MCF 10A (cell line): ENCODE results near the gene GFI1B. TPM values are rescaled to one million over a fixed set of nuclear protein-coding genes. Genes with fewer than 3 reads are reported as not detected.

Experiments
- BruUV-seq: library from RNA; stranded (reverse); fragments of 400-500 nt; replicated peaks from 2 replicates; lab custom pipeline; 2021; lab: Mats Ljungman, UMichigan
- CTCF ChIA-PET: fragments of 300-600 bp; sonication (Branson Sonifier 250); formaldehyde crosslinking; extraction: SDS; loops from one replicate; lab custom pipeline; 2021; ENCODE audit warnings: antibody characterized with exemption, inconsistent platforms; lab: Yijun Ruan, JAX
- POLR2A ChIA-PET: fragments of 300-600, 350-650 bp; sonication (Branson Sonifier 250); formaldehyde crosslinking; extraction: SDS; loops from one replicate; lab custom pipeline; 2020; ENCODE audit warnings: antibody characterized with exemption, inconsistent platforms; lab: Yijun Ruan, JAX
- DNase-seq: peaks from one replicate; pipeline ENCODE4 v3.0.0-alpha.2; 2018; ENCODE audit not compliant: unreplicated experiment
- H3K27ac Mint-ChIP-seq: one replicate; pipeline ENCODE4 v1.8.0; 2022; ENCODE audit warnings: mild to moderate bottlenecking, low read depth, mixed read lengths; ENCODE audit not compliant: unreplicated experiment
- H3K27me3 Mint-ChIP-seq: one replicate; pipeline ENCODE4 v1.8.0; 2022; ENCODE audit warnings: mixed read lengths; ENCODE audit not compliant: insufficient read depth, unreplicated experiment
- H3K36me3 Mint-ChIP-seq: one replicate; pipeline ENCODE4 v1.8.0; 2022; ENCODE audit warnings: mild to moderate bottlenecking, moderate library complexity, mixed read lengths; ENCODE audit not compliant: insufficient read depth, unreplicated experiment
- H3K4me1 Mint-ChIP-seq: one replicate; pipeline ENCODE4 v1.8.0; 2022; ENCODE audit warnings: mixed read lengths; ENCODE audit not compliant: insufficient read depth, unreplicated experiment
- H3K4me3 Mint-ChIP-seq: one replicate; pipeline ENCODE4 v1.8.0; 2022; ENCODE audit warnings: mild to moderate bottlenecking, moderate library complexity, mixed read lengths; ENCODE audit not compliant: unreplicated experiment
- H3K9me3 Mint-ChIP-seq: one replicate; pipeline ENCODE4 v1.8.0; 2022; ENCODE audit warnings: mixed read lengths; ENCODE audit not compliant: unreplicated experiment
- intact Hi-C: fragments of 100-400 bp; cut with micrococcal nuclease; formaldehyde crosslinking; loops from 2 replicates; pipeline ENCODE4 v1.14.1; 2022
- total RNA-seq: library from RNA; stranded (reverse); gene quantifications from 2 replicates; pipeline ENCODE4 v1.2.3, GENCODE V29; 2022
- TF ChIP-seq, protein P1 (sequence below): fragments of 200-600 bp; IDR thresholded peaks from one replicate; pipeline ENCODE4 v1.8.0; 2022; ENCODE audit warnings: antibody characterized with exemption, mild to moderate bottlenecking; ENCODE audit not compliant: unreplicated experiment

Gene GFI1B
- total RNA-seq, 1 experiment from 2014 or later: not detected

DNA sequence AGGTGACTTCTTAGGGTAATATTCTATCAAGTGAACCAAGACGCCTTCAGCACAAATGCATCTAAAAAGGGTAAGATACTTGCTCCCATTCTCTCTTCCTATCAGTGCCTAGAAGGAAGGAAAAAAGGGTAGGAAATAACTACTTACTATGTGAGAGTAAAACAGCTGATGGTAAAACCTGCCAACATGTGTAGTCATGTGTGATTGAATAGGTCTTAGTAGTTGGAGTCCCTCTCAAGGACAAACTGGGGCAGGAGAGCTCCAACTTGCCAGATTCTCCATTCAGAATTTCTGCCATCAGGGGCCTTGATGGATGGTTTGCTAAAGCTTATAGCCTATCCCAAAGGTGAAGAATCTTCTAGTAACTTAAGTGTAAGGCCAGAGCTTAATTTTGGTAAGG, 39.3 kb upstream of the GFI1B start:
- POLR2A ChIA-PET: no interaction called here
- H3K9me3 Mint-ChIP-seq: no peaks in the 10 kb centered on the region

DNA sequence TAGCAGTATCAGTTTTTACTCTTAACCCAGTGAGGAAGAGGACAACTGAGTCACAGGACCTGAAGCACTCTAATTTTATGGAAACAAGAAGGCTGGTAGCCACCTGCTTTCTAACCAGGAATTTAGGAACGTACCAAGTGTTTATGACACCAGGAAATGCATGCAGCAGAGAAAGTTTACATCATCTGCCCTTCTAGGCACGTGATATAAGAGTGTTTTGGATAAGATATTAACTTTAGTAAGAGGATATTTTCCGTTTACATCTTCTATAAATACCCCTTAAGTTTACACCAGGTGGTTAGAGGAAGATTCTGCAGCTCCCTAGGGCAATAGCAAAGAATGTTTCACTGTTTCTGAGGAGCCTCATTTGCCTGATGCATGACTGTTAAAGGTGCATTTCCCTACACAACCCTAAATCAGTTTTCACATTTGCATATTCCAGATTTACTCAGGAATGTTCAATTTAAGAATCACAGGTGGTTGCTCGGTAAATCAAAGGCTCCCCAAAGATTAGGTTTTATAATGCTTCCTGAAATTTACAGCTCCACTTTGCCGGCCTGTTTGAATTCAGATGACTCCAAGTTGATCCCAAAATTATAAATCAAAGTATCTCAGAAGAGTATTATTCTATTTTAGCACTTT, 35.8 kb upstream of the GFI1B start:
- H3K36me3 Mint-ChIP-seq: peaks cover 17% of the 10 kb centered on the region
- no peaks in the 10 kb centered on the region for H3K27me3 Mint-ChIP-seq
- intact Hi-C loops: no loop called here
- TF ChIP-seq, protein P1, sequence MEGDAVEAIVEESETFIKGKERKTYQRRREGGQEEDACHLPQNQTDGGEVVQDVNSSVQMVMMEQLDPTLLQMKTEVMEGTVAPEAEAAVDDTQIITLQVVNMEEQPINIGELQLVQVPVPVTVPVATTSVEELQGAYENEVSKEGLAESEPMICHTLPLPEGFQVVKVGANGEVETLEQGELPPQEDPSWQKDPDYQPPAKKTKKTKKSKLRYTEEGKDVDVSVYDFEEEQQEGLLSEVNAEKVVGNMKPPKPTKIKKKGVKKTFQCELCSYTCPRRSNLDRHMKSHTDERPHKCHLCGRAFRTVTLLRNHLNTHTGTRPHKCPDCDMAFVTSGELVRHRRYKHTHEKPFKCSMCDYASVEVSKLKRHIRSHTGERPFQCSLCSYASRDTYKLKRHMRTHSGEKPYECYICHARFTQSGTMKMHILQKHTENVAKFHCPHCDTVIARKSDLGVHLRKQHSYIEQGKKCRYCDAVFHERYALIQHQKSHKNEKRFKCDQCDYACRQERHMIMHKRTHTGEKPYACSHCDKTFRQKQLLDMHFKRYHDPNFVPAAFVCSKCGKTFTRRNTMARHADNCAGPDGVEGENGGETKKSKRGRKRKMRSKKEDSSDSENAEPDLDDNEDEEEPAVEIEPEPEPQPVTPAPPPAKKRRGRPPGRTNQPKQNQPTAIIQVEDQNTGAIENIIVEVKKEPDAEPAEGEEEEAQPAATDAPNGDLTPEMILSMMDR: no peak
- no peak for DNase-seq
- CTCF ChIA-PET: interaction anchor here (0.7 to 1.2 kb wide), 3 partner anchors 30 to 82 kb away, joined by 3 to 6 read pairs (median 3); no protein-coding TSS in a partner anchor
- no peaks in the 10 kb centered on the region for H3K9me3 Mint-ChIP-seq
- BruUV-seq: no TSS peak
- H3K4me1 Mint-ChIP-seq: peaks cover 31% of the 10 kb centered on the region
- POLR2A ChIA-PET: interaction anchor here (0.6 to 7.5 kb wide), 5 partner anchors 9 to 88 kb away, joined by 3 to 32 read pairs (median 15); partner anchors contain the start of gene GTF3C5
- H3K4me3 Mint-ChIP-seq: peak overlapping the region; percentile 94
- H3K27ac Mint-ChIP-seq: no peak overlapping the region

More for the DNA sequence above, 39.3 kb upstream of the GFI1B start:
- TF ChIP-seq, protein P1: no peak
- BruUV-seq: no TSS peak
- CTCF ChIA-PET: interaction anchor here (0.6 to 0.9 kb wide), 3 partner anchors 15 to 59 kb away, joined by 4 to 5 read pairs (median 4); no protein-coding TSS in a partner anchor
- Mint-ChIP-seq H3K4me1 (peaks cover 13% of the 10 kb centered on the region), H3K27me3 (no peaks in the 10 kb centered on the region), H3K4me3 (no peak overlapping the region), H3K27ac (no peak overlapping the region), H3K36me3 (peaks cover 9% of the 10 kb centered on the region)
- DNase-seq: no peak
- intact Hi-C loops: no loop called here

DNA sequence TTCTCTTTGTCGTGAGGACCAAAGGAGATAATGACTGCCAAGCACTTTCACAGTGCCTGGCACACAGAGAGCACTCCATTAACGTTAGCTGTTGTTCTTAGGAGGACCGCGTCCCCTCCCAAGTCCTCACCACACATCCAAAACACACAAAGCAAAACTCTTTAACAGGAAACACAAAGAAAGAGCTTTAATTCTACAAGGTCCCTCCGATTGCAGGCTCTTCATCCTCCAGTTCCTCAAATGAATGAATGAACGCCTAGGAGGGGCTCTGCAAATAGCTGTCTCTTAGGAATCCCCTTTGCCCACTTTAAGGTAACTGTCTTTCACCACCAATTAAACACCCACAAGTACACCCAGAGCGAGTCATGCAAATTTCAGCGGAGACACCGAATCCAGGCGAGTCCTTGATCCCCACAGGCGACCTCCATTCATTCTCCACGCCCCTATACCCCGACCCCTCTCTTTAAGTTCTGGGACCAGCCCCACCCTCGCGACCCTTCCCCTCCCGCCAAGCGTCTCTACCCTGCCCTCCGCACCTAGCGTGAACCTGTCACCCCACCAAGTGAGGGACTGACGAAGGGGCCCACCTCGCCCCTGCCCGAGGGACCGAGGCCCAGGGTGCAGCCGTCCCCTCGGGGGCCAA, 34.7 kb upstream of the GFI1B start:
- BruUV-seq: TSS peak; percentile 48
- Mint-ChIP-seq H3K4me3 (peak overlapping the region; percentile 94), H3K9me3 (no peaks in the 10 kb centered on the region), H3K4me1 (peaks cover 28% of the 10 kb centered on the region), H3K27ac (peak overlapping the region; percentile 100), H3K27me3 (no peaks in the 10 kb centered on the region), H3K36me3 (peaks cover 17% of the 10 kb centered on the region)
- CTCF ChIA-PET: interaction anchor here (1.1 to 1.2 kb wide), 2 partner anchors 28 to 32 kb away, joined by 3 to 6 read pairs; no protein-coding TSS in a partner anchor
- POLR2A ChIA-PET: interaction anchor here (0.7 to 7.5 kb wide), 13 partner anchors 10 to 405 kb away, joined by 3 to 32 read pairs (median 5); partner anchors contain the start of genes AK8, GTF3C5 and SPACA9
- DNase-seq: no peak
- TF ChIP-seq, protein P1: no peak
- intact Hi-C loops: no loop called here
